ENCODE results near the gene NAT9.

Gene NAT9

GRCh38 chr17:74763565-74764387 lies 12.4 kb downstream of the NAT9 start:
- DNase-seq (ENCODE audit: low read depth in 2 of 2, low spot score in 1 of 2), result no peak

- no peak for DNase-seq (ENCODE audit: low read depth in 2 of 2, low spot score in 1 of 2)
These were observed 14.2 kb downstream of the NAT9 start for GRCh38 chr17:74761931-74762330.

- DNase-seq (ENCODE audit: low read depth in 2 of 2, low spot score in 1 of 2), result no peak
These were observed 14.7 kb downstream of the NAT9 start for GRCh38 chr17:74761419-74761818.

GRCh38 chr17:74760404-74761105 lies 15.6 kb downstream of the NAT9 start:
- no peak for DNase-seq (ENCODE audit: low read depth in 2 of 2, low spot score in 1 of 2)

DNA sequence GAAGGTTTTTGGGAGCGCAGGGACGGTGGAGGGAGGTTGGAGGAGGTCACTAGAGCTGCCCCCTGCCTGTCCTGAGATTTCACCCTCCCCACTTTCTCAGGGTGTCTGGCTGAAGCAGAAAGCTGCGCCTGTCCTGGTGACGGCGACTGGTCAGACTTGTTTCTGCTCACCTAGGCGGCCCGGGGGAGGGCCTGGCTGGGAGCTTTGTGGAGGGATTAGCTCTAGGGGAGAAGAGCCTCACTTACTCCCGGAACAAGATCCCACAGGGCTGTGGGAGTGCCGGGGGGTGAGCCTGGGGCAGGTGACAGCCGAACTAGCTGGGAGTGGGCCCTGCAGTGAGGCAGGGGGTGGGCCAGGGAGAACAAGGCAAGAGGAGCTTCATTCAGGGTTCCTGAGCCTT lies 16.2 kb downstream of the NAT9 start:
- DNase-seq (ENCODE audit: low read depth in 2 of 2, low spot score in 1 of 2), result no peak

GRCh38 chr17:74759243-74759801 lies 16.8 kb downstream of the NAT9 start:
- DNase-seq (ENCODE audit: low read depth in 2 of 2, low spot score in 1 of 2), result no peak

DNA sequence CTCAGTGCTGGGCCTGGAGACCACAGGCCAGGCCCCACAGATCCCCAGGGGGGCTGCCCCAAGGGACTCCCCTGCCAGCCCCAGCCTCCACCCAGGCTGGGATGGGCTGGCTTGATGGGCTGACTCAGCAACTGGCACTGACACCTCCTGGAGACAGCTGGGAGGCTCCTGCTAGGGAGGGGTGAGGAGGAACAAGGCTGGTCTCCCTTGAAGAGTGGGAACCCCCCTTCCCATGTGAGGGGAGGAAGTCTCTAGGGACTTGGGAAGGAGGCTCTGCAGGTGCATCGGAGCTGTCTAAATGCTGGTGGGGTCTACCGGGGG lies 17.3 kb downstream of the NAT9 start:
- no peak for DNase-seq (ENCODE audit: low read depth in 2 of 2, low spot score in 1 of 2)

GRCh38 chr17:74757931-74758847 lies 18.0 kb downstream of the NAT9 start:
- DNase-seq (ENCODE audit: low read depth in 2 of 2, low spot score in 1 of 2), result no peak

- DNase-seq (ENCODE audit: low read depth in 2 of 2, low spot score in 1 of 2), result no peak
These were observed 18.6 kb downstream of the NAT9 start for GRCh38 chr17:74757502-74757901.

- DNase-seq (ENCODE audit: low read depth in 2 of 2, low spot score in 1 of 2), result no peak
These were observed 19.3 kb downstream of the NAT9 start for GRCh38 chr17:74756891-74757290.

DNA sequence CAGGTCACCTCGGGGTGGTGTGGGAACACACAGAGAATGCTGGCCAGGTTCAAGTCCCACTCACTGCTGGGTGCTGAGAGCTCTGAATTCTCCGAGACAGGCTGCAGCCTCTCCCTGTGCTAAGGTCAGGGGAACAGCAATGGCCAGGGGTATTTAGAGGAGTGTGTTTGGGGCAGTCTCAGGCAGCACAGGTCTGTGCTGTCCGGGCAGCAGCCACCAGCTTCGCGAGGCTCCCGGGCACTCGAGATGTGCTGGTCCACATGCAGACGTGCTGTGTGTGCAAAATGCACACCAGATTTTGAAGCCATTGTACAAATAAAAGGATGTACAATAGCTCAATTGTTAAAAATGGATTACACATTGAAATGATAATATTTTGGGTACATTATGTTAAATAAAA lies 20.6 kb downstream of the NAT9 start:
- DNase-seq (ENCODE audit: low read depth in 2 of 2, low spot score in 1 of 2), result no peak

- no peak for DNase-seq (ENCODE audit: low read depth in 2 of 2, low spot score in 1 of 2)
These were observed 21.3 kb downstream of the NAT9 start for GRCh38 chr17:74754832-74755231.

DNA sequence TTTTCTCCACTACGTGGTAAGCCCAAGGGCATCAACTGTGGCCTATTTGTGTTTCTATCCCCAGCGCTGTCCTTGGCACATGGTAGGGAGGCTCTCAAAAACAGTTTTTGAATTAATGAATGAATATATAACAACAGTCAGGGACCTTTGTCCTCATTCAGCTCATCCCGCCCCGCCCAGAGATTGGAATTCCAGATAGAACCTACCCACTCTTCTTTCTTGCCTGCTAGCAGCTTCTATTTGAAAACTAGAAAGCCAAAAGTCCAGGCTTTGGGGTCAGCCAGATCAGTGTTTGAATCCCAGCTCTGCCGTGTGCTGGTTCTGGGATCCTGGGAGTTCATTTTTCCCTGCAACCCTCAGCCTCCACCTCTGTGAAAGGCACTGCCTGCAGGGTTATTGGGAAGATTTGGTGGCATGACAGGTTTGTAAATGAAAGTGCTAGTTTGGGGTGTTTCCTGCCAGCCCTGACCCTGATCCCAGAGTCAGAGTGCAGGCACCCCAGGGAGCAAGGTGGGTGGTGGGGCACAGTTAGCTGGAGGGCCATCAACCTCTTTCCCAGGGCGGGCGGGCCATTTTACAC lies 23.2 kb downstream of the NAT9 start:
- DNase-seq (ENCODE audit: low read depth in 2 of 2, low spot score in 1 of 2), result no peak

GRCh38 chr17:74752415-74752814 lies 23.7 kb downstream of the NAT9 start:
- no peak for DNase-seq (ENCODE audit: low read depth in 2 of 2, low spot score in 1 of 2)

- no peak for DNase-seq (ENCODE audit: low read depth in 2 of 2, low spot score in 1 of 2)
These were observed 25.6 kb downstream of the NAT9 start for GRCh38 chr17:74750327-74751069.

DNA sequence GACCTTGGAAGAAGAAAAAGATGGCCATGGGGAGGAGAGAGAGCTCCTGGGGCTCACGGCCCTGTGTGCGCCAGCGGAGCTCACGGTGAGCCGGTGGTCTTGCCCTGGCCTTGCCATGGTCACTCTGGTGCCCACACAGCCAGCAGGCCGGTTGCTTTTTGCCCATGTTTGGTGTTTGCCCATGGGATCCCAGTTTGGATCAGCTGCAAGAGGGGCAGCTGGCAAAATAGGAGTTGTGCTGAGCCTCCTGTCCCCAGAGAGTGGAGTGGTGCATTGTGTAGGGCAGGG lies 26.2 kb downstream of the NAT9 start:
- DNase-seq (ENCODE audit: low read depth in 2 of 2, low spot score in 1 of 2), result no peak

DNA sequence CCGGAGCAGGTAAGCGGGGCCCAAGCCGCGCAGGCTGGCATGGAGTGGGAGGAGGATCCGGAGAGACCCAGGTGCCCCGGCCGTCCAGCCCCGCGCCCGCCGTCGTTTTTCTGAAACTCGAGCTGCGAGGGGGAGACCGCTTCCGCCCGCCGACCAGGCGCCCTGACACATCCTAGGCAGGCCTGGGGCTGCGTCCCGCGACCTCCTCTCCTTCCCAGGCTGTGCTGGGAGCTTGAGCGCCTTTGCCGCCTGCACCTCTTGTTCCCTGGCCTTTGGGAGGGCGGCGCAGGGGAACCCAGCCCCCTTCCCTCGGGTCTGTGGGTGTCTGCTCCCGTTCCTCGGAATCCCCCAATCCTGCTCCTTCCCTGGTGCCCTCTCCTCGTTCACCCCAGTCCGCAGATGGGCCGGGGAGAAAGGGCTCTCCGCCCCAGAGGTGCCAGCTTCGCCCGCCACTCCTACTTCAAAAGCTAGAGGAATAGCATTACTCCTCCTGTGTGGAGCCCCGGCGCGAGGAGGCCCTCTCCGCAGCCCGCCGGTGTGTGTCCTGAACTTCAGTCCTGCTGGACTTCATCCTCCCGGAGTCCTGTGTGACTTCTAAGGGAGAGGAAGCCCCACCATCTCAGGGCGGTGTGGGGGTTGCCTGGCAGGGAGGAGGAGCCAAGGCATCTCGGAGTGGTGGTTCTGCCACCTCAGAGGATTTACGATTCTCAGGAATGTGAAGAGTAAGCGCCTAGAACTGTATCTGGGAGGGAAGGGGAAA lies 26.7 kb downstream of the NAT9 start:
- DNase-seq (ENCODE audit: low read depth in 2 of 2, low spot score in 1 of 2), result no peak

- peak; percentile 82 to 88 for DNase-seq (ENCODE audit: low read depth in 2 of 2, low spot score in 1 of 2)
These were observed 27.4 kb downstream of the NAT9 start, which contains the start of gene NHERF1 for GRCh38 chr17:74748529-74749278. TSS of gene NHERF1 (plus strand) at chr17:74748628. CDS start at chr17:74748847, 219 bp downstream.

GRCh38 chr17:74748279-74748528 lies 27.9 kb downstream of the NAT9 start:
- DNase-seq (ENCODE audit: low read depth in 2 of 2, low spot score in 1 of 2), result no peak

Data from stimulated activated CD8-positive, alpha-beta memory T cell treated with anti-CD3 and anti-CD28 coated beads, Interleukin-4, amount 100 ng/mL, for 1 hour (primary cell).